Measurements from ENCODE around the gene RSKR. TPM values are rescaled to one million over a fixed set of nuclear protein-coding genes. Genes with fewer than 3 reads are reported as not detected.

The RSKR gene
- polyA plus RNA-seq, 4 donors, result 10.6 to 14.3 (median 11.3) TPM

Other genes with a start within 250 kb of the RSKR start
- not detected for gene SEBOX, start 249.0 kb downstream of the RSKR start, polyA plus RNA-seq (ENCODE audit: insufficient read length in 4 of 4)
- gene VTN, start 243.9 kb downstream of the RSKR start, polyA plus RNA-seq (ENCODE audit: insufficient read length in 4 of 4), result 10 to 100 TPM in 3 of 4 donors, 1 to 10 TPM in 1; 9.4 to 21.3 (median 15.2) TPM
- gene SARM1, start 242.5 kb downstream of the RSKR start, polyA plus RNA-seq (ENCODE audit: insufficient read length in 4 of 4), result 10 to 100 TPM; 11.3 to 14.0 (median 12.0) TPM
- gene SLC46A1, start 208.0 kb downstream of the RSKR start, polyA plus RNA-seq (ENCODE audit: insufficient read length in 4 of 4), result 10 to 100 TPM; 14.6 to 15.8 (median 15.1) TPM
- gene SLC13A2, start 140.5 kb downstream of the RSKR start, polyA plus RNA-seq (ENCODE audit: insufficient read length in 4 of 4), result 10 to 100 TPM in 3 of 4 donors, 1 to 10 TPM in 1; 7.1 to 24.5 (median 13.3) TPM
- under 1 TPM; 0.47 to 0.62 (median 0.61) TPM for gene FOXN1, start 107.8 kb downstream of the RSKR start, polyA plus RNA-seq (ENCODE audit: insufficient read length in 4 of 4)
- 10 to 100 TPM; 54.4 to 74.1 (median 59.7) TPM for gene UNC119, start 61.6 kb downstream of the RSKR start, polyA plus RNA-seq (ENCODE audit: insufficient read length in 4 of 4)
- 100 to 1,000 TPM; 101 to 107 (median 105) TPM for gene PIGS, start 42.7 kb downstream of the RSKR start, polyA plus RNA-seq (ENCODE audit: insufficient read length in 4 of 4)
- 10 to 100 TPM; 19.4 to 32.9 (median 24.5) TPM for gene ALDOC, start 37.3 kb downstream of the RSKR start, polyA plus RNA-seq (ENCODE audit: insufficient read length in 4 of 4)
- gene SPAG5, start 15.2 kb downstream of the RSKR start, polyA plus RNA-seq (ENCODE audit: insufficient read length in 4 of 4), result 10 to 100 TPM; 43.5 to 46.9 (median 45.2) TPM
- gene BLTP2, start 31.0 kb upstream of the RSKR start, polyA plus RNA-seq (ENCODE audit: insufficient read length in 4 of 4), result 10 to 100 TPM; 77.8 to 90.5 (median 81.2) TPM
- gene SDF2, start 47.7 kb upstream of the RSKR start, polyA plus RNA-seq (ENCODE audit: insufficient read length in 4 of 4), result 10 to 100 TPM; 78.3 to 84.4 (median 80.9) TPM
- 10 to 100 TPM; 67.0 to 74.3 (median 68.4) TPM for gene SUPT6H, start 48.0 kb upstream of the RSKR start, polyA plus RNA-seq (ENCODE audit: insufficient read length in 4 of 4)
- gene PROCA1, start 97.7 kb upstream of the RSKR start, polyA plus RNA-seq (ENCODE audit: insufficient read length in 4 of 4), result 1 to 10 TPM; 5.0 to 7.3 (median 6.2) TPM
- gene RAB34, start 103.7 kb upstream of the RSKR start, polyA plus RNA-seq (ENCODE audit: insufficient read length in 4 of 4), result 100 to 1,000 TPM; 178 to 196 (median 186) TPM
- gene RPL23A, start 105.8 kb upstream of the RSKR start, polyA plus RNA-seq (ENCODE audit: insufficient read length in 4 of 4), result 1,000 to 10,000 TPM in 3 of 4 donors, 100 to 1,000 TPM in 1; 835 to 1,239 (median 1,092) TPM
- gene TLCD1, start 112.0 kb upstream of the RSKR start, polyA plus RNA-seq (ENCODE audit: insufficient read length in 4 of 4), result 10 to 100 TPM; 17.9 to 20.9 (median 18.8) TPM
- 1 to 10 TPM; 6.4 to 8.1 (median 7.8) TPM for gene NEK8, start 114.6 kb upstream of the RSKR start, polyA plus RNA-seq (ENCODE audit: insufficient read length in 4 of 4)
- gene TRAF4, start 129.8 kb upstream of the RSKR start, polyA plus RNA-seq (ENCODE audit: insufficient read length in 4 of 4), result 100 to 1,000 TPM; 117 to 145 (median 135) TPM
- gene FAM222B, start 228.6 kb upstream of the RSKR start, polyA plus RNA-seq (ENCODE audit: insufficient read length in 4 of 4), result 10 to 100 TPM; 21.2 to 26.7 (median 22.7) TPM
- 10 to 100 TPM; 63.6 to 72.1 (median 70.8) TPM for gene ERAL1, start 240.8 kb upstream of the RSKR start, polyA plus RNA-seq (ENCODE audit: insufficient read length in 4 of 4)